CD4-positive, alpha-beta T cell treated with Interferon gamma for 1 hour (primary cell): ENCODE measurements around the gene MTCL1.

Source experiments
- DNase-seq: peaks from one replicate; pipeline ENCODE4 v3.0.0-alpha.2; 2020

MTCL1 gene

GRCh38 chr18:8715599-8715998, 10.2 kb downstream of the MTCL1 start:
- DNase-seq = no peak

- no peak for DNase-seq
These were observed 11.8 kb downstream of the MTCL1 start for GRCh38 chr18:8717011-8717770.

GRCh38 chr18:8718401-8718913, 13.1 kb downstream of the MTCL1 start:
- no peak for DNase-seq

GRCh38 chr18:8719192-8719591, 13.8 kb downstream of the MTCL1 start:
- no peak for DNase-seq

GRCh38 chr18:8720141-8720540, 14.8 kb downstream of the MTCL1 start:
- no peak for DNase-seq

GRCh38 chr18:8721094-8721669, 15.8 kb downstream of the MTCL1 start:
- no peak for DNase-seq

- DNase-seq = no peak
These were observed 16.4 kb downstream of the MTCL1 start for GRCh38 chr18:8721716-8722115.

GRCh38 chr18:8722946-8723820, 17.8 kb downstream of the MTCL1 start:
- DNase-seq = no peak

- no peak for DNase-seq
These were observed 19.1 kb downstream of the MTCL1 start for GRCh38 chr18:8724452-8724851.

- no peak for DNase-seq
These were observed 20.9 kb downstream of the MTCL1 start for GRCh38 chr18:8726281-8726680.

GRCh38 chr18:8726963-8727705, 21.8 kb downstream of the MTCL1 start:
- DNase-seq = no peak

GRCh38 chr18:8730080-8730827, 24.9 kb downstream of the MTCL1 start:
- DNase-seq = no peak

GRCh38 chr18:8732442-8733360, 27.3 kb downstream of the MTCL1 start:
- DNase-seq = no peak

GRCh38 chr18:8734496-8734895, 29.1 kb downstream of the MTCL1 start:
- DNase-seq = no peak

GRCh38 chr18:8735274-8735673, 29.9 kb downstream of the MTCL1 start:
- no peak for DNase-seq

GRCh38 chr18:8741117-8741516, 35.8 kb downstream of the MTCL1 start:
- no peak for DNase-seq

- DNase-seq = no peak
These were observed 36.2 kb downstream of the MTCL1 start for GRCh38 chr18:8741532-8741931.

- peak; percentile 37 for DNase-seq
These were observed 37.3 kb downstream of the MTCL1 start for GRCh38 chr18:8742387-8743361.

GRCh38 chr18:8744038-8744437, 38.7 kb downstream of the MTCL1 start:
- DNase-seq = no peak

- DNase-seq = peak; percentile 26
These were observed 39.3 kb downstream of the MTCL1 start for GRCh38 chr18:8744656-8745055.
